Liver (tissue), 9 donors: ENCODE data around the gene SNX19. TPM values are rescaled to one million over a fixed set of nuclear protein-coding genes. Genes with fewer than 3 reads are reported as not detected.

Source experiments
- DNase-seq: peaks from one replicate; pipeline ENCODE4 v3.0.0-alpha.2; 2017; ENCODE audit warnings: low spot score
- H3K27ac ChIP-seq, 2 donors: one replicate each; pipeline ENCODE4 v1.7.0; 2013; ENCODE audit warnings: inconsistent platforms in 2 of 2, low read length in 2 of 2, control low read depth in 1 of 2, low read depth in 1 of 2, mild to moderate bottlenecking in 1 of 2
- H3K27me3 ChIP-seq, 4 donors: one replicate each; pipeline versions ENCODE4 v1.6.1 to v1.7.0; 2013; ENCODE audit warnings: low read length in 3 of 4, inconsistent platforms in 1 of 4, mild to moderate bottlenecking in 1 of 4, moderate library complexity in 1 of 4; ENCODE audit not compliant: control insufficient read depth in 4 of 4, insufficient read depth in 4 of 4
- H3K36me3 ChIP-seq, 4 donors: one replicate each; pipeline versions ENCODE4 v1.6.1 to v1.7.0; 2013; ENCODE audit warnings: low read length in 3 of 4, mild to moderate bottlenecking in 3 of 4, low read depth in 1 of 4, moderate library complexity in 1 of 4; ENCODE audit not compliant: control insufficient read depth in 4 of 4, insufficient read depth in 3 of 4
- H3K4me1 ChIP-seq, 4 donors: one replicate each; pipeline versions ENCODE4 v1.6.1 to v1.7.0; 2013; ENCODE audit warnings: low read length in 3 of 4, mild to moderate bottlenecking in 3 of 4, moderate library complexity in 1 of 4; ENCODE audit not compliant: control insufficient read depth in 4 of 4, insufficient read depth in 4 of 4
- H3K4me3 ChIP-seq, 3 donors: one replicate each; pipeline versions ENCODE4 v1.6.1 to v1.7.0; 2013; ENCODE audit warnings: low read length in 3 of 3, control low read depth in 1 of 3, low read depth in 1 of 3, mild to moderate bottlenecking in 1 of 3
- H3K9ac ChIP-seq, 2 donors: one replicate each; pipeline ENCODE4 v1.7.0; 2013; ENCODE audit warnings: low read length in 2 of 2, mild to moderate bottlenecking in 2 of 2, moderate library complexity in 2 of 2, control low read depth in 1 of 2, low read depth in 1 of 2
- H3K9me3 ChIP-seq, 4 donors: one replicate each; pipeline versions ENCODE4 v1.6.1 to v1.7.0; 2013; ENCODE audit warnings: low read length in 3 of 4; ENCODE audit not compliant: control insufficient read depth in 4 of 4
- ATF3 ChIP-seq: IDR thresholded peaks from 2 replicates; pipeline ENCODE4 v1.6.1; 2016; ENCODE audit warnings: antibody characterized with exemption
- CTCF ChIP-seq: fragments of 150-350 bp; IDR thresholded peaks from 2 replicates; pipeline ENCODE4 v1.5.1; 2017; ENCODE audit warnings: improper control_type of control experiment, low read depth, low read length; ENCODE audit not compliant: missing input control
- EGR1 ChIP-seq, 2 donors: IDR thresholded peaks; 2 replicates each; pipeline ENCODE4 v1.6.1; 2016 to 2018; ENCODE audit warnings: antibody characterized with exemption in 2 of 2, low read depth in 2 of 2
- FOXA1 ChIP-seq: IDR thresholded peaks from 2 replicates; pipeline ENCODE4 v1.6.1; 2016; ENCODE audit warnings: antibody characterized with exemption
- GABPA ChIP-seq, 2 donors: IDR thresholded peaks in 1 of 2; conservative IDR thresholded peaks in 1 of 2; 2 replicates each; pipeline ENCODE4 v1.6.1; 2016; ENCODE audit warnings: antibody characterized with exemption in 2 of 2, mild to moderate bottlenecking in 1 of 2, moderate library complexity in 1 of 2
- HNF4A ChIP-seq, 2 donors: conservative IDR thresholded peaks; 2 replicates each; pipeline ENCODE4 v1.6.1; 2016; ENCODE audit warnings: antibody characterized with exemption in 2 of 2, mild to moderate bottlenecking in 2 of 2
- HNF4G ChIP-seq: IDR thresholded peaks from 2 replicates; pipeline ENCODE4 v1.6.1; 2016; ENCODE audit warnings: antibody characterized with exemption
- JUND ChIP-seq, 2 donors: IDR thresholded peaks; 2 replicates each; pipeline ENCODE4 v1.6.1; 2016; ENCODE audit warnings: antibody characterized with exemption in 2 of 2
- NR2F2 ChIP-seq: IDR thresholded peaks from 2 replicates; pipeline ENCODE4 v1.6.1; 2016; ENCODE audit warnings: antibody characterized with exemption
- RAD21 ChIP-seq, 2 donors: IDR thresholded peaks; 2 replicates each; pipeline ENCODE4 v1.6.1; 2016; ENCODE audit warnings: antibody characterized with exemption in 2 of 2, mild to moderate bottlenecking in 2 of 2
- REST ChIP-seq: IDR thresholded peaks from 2 replicates; pipeline ENCODE4 v1.6.1; 2016; ENCODE audit warnings: antibody characterized with exemption, mild to moderate bottlenecking
- RXRA ChIP-seq, 2 donors: IDR thresholded peaks; 2 replicates each; pipeline ENCODE4 v1.6.1; 2017 to 2018; ENCODE audit warnings: antibody characterized with exemption in 2 of 2, mild to moderate bottlenecking in 1 of 2
- SP1 ChIP-seq: IDR thresholded peaks from 2 replicates; pipeline ENCODE4 v1.6.1; 2018; ENCODE audit warnings: antibody characterized with exemption, mild to moderate bottlenecking
- TAF1 ChIP-seq: conservative IDR thresholded peaks from 2 replicates; pipeline ENCODE4 v1.6.1; 2016; ENCODE audit warnings: antibody characterized with exemption, mild to moderate bottlenecking
- YY1 ChIP-seq: IDR thresholded peaks from 2 replicates; pipeline ENCODE4 v1.6.1; 2016; ENCODE audit warnings: antibody characterized with exemption, mild to moderate bottlenecking
- ZBTB33 ChIP-seq: IDR thresholded peaks from 2 replicates; pipeline ENCODE4 v1.6.1; 2016; ENCODE audit warnings: antibody characterized with exemption
- WGBS: extraction: QIAGEN DNeasy Blood & Tissue Kit; methylation state at CpG from one replicate; pipeline ENCODE4 v1.1.7; 2013; 5-methylcytosine and 5-hydroxymethylcytosine counted together
- polyA plus RNA-seq, 2 donors: library from polyadenylated mRNA; stranded (reverse) in 1 of 2; unstranded in 1 of 2; fragments of 200-250 nt in 1 of 2; fragments of >200 nt in 1 of 2; fragmentation: Nextera tagmentation in 1 of 2; extraction: Ambion mirVana in 1 of 2; gene quantifications; one replicate each; pipeline versions ENCODE4 v1.2.1 to v1.2.3, GENCODE V29; 2013 to 2015
- total RNA-seq, 2 donors: library from RNA; depleted of rRNA; stranded (reverse); fragments of >200 nt; gene quantifications; one replicate each; pipeline ENCODE4 v1.2.3, GENCODE V29; 2014
- donor health status: healthy.
- donor health status: healthy.
- donor health status: healthy.
- donor health status: healthy.
- donor health status: healthy.

Gene SNX19
- total and polyA plus RNA-seq, 4 donors, result 16.5 to 94.5 (median 32.7) TPM

GRCh38 chr11:130909650-130910049 lies 6.6 kb downstream of the SNX19 start:
- Histone ChIP-seq H3K36me3 (peaks cover 6 to 54% (median 45%) of the 10 kb centered on the region in 4 donors), H3K4me1 (peaks cover 0 to 9% (median 5%) of the 10 kb centered on the region in 4 donors)

More at GRCh38 chr11:130909650-130910049, 6.6 kb downstream of the SNX19 start:
- Histone ChIP-seq H3K4me3 (no peak overlapping the region), H3K9ac (no peak overlapping the region), H3K27ac (no peak overlapping the region), H3K27me3 (no peaks in the 10 kb centered on the region), H3K9me3 (no peaks in the 10 kb centered on the region)
- 86% methylated on average over 1 of the region's 1 CpG for WGBS
- TF ChIP-seq TAF1 (no peak), FOXA1 (no peak), JUND (IDR thresholded peaks at IDR 0.05) (no peak), SP1 (no peak), ATF3 (no peak), CTCF (no peak), GABPA (IDR thresholded peaks at IDR 0.05 in 1 of 2, conservative IDR thresholded peaks at IDR 0.05 in 1 of 2) (no peak), EGR1 (IDR thresholded peaks at IDR 0.05; ENCODE audit: low read depth in 2 of 2) (no peak), RAD21 (IDR thresholded peaks at IDR 0.05) (no peak), YY1 (no peak), ZBTB33 (no peak), REST (no peak), NR2F2 (no peak), HNF4G (no peak), RXRA (IDR thresholded peaks at IDR 0.05) (no peak), HNF4A (conservative IDR thresholded peaks at IDR 0.05) (no peak)
- no peak for DNase-seq
